ENCODE results near the gene CREBL2. TPM values are rescaled to one million over a fixed set of nuclear protein-coding genes. Genes with fewer than 3 reads are reported as not detected.
"Not testable (repeated sequence)": the region's sequence is repeated elsewhere in the genome, so short reads cannot be mapped to it uniquely, and the experiment has no call there.

The CREBL2 gene
- total RNA-seq, 4 donors from 2014 or later: 11.2 to 42.7 (median 26.4) TPM

DNA sequence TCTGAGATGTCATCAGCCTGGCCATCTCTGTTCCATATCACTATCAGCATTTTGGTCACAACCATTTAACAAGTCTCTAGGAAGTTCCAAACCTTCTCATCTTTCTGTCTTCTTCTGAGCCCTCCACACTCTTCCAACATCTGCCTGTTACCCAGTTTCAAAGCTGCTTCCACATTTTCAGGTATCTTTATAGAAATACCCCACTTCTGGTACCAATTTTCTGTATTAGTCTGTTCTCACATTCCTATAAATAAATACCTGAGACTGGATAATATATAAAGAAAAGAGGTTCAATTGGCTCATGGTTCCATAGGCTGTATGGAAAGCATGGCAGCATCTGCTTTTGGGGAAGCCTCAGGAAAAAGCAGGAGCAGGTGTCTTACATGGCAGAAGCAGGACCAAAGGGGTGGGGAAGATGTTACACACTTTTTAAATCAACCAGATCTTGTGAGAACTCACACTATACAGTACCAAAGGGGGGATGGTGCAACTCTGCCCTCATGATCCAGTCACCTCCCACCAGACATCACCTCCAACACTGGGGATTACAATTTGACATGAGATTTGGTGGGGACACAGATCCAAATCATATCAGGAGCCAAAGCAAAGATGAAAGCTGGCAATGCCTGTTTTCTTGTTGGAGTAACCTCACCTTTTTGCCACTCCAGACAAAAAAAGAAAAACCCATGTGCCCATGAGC is 37.4 kb downstream of the CREBL2 start:
- Histone ChIP-seq H3K4me1 (no peaks in the 10 kb centered on the region), H3K4me3 (no peak overlapping the region), H3K36me3 (no peaks in the 10 kb centered on the region), H3K27ac (no peak overlapping the region), H3K9me3 (peaks cover 23% of the 10 kb centered on the region in 2 donors), H3K27me3 (no peaks in the 10 kb centered on the region)
- DNase-seq: no peak
- in situ Hi-C loops (cut with MboI; ENCODE audit: low pct_ligation_motif_present in 1 of 4, low pct_unique_long_range_greater_than_20kb in 1 of 4, low sequenced_read_pairs in 3 of 4) (loop anchor here in 1 of 4 donors (10.0 kb wide), 1 partner anchor 144 kb away; no protein-coding TSS in a partner anchor), intact Hi-C loops (cut with DNase I; ENCODE audit: low total_unique reads) (no loop called here)
- TF ChIP-seq POLR2AphosphoS5 (IDR thresholded peaks at IDR 0.05): no peak
- TF ChIP-seq, protein P1, sequence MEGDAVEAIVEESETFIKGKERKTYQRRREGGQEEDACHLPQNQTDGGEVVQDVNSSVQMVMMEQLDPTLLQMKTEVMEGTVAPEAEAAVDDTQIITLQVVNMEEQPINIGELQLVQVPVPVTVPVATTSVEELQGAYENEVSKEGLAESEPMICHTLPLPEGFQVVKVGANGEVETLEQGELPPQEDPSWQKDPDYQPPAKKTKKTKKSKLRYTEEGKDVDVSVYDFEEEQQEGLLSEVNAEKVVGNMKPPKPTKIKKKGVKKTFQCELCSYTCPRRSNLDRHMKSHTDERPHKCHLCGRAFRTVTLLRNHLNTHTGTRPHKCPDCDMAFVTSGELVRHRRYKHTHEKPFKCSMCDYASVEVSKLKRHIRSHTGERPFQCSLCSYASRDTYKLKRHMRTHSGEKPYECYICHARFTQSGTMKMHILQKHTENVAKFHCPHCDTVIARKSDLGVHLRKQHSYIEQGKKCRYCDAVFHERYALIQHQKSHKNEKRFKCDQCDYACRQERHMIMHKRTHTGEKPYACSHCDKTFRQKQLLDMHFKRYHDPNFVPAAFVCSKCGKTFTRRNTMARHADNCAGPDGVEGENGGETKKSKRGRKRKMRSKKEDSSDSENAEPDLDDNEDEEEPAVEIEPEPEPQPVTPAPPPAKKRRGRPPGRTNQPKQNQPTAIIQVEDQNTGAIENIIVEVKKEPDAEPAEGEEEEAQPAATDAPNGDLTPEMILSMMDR (IDR thresholded peaks at IDR 0.05): no peak
- no peak for TF ChIP-seq POLR2A (IDR thresholded peaks at IDR 0.05)
- no peak for TF ChIP-seq EP300 (IDR thresholded peaks at IDR 0.05; ENCODE audit: low read depth)

DNA sequence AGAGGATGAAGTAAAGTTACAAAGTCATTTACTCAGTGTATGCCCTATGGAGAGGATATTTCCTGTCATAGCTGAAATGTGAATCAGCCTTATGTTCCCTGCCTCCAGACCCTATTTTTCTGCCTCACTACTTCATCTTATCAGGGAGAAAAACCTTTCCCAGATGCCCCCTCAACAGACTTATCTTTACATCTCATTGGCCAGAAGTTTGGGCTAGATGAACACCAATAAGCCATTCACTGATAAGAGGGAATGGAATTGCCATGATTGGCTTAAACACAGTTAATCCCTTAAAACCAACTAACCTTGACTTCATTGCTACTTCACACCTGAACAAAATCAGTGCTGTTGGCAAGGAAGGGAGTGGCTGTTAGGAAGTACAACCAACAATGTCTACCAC is 40.1 kb downstream of the CREBL2 start:
- no peak for DNase-seq
- Histone ChIP-seq H3K9me3 (peaks cover 23% of the 10 kb centered on the region in 2 donors), H3K27ac (no peak overlapping the region), H3K36me3 (no peaks in the 10 kb centered on the region), H3K4me1 (peaks cover 0 to 9% (median 0%) of the 10 kb centered on the region in 4 donors), H3K27me3 (no peaks in the 10 kb centered on the region), H3K4me3 (no peak overlapping the region)
- in situ Hi-C loops (cut with MboI; ENCODE audit: low pct_ligation_motif_present in 1 of 4, low pct_unique_long_range_greater_than_20kb in 1 of 4, low sequenced_read_pairs in 3 of 4): no loop called here
- intact Hi-C loops (cut with DNase I; ENCODE audit: low total_unique reads): no loop called here
- TF ChIP-seq EP300 (IDR thresholded peaks at IDR 0.05; ENCODE audit: low read depth) (no peak), POLR2AphosphoS5 (IDR thresholded peaks at IDR 0.05) (no peak), POLR2A (IDR thresholded peaks at IDR 0.05) (no peak)
- TF ChIP-seq, protein P1 (IDR thresholded peaks at IDR 0.05): no peak

DNA sequence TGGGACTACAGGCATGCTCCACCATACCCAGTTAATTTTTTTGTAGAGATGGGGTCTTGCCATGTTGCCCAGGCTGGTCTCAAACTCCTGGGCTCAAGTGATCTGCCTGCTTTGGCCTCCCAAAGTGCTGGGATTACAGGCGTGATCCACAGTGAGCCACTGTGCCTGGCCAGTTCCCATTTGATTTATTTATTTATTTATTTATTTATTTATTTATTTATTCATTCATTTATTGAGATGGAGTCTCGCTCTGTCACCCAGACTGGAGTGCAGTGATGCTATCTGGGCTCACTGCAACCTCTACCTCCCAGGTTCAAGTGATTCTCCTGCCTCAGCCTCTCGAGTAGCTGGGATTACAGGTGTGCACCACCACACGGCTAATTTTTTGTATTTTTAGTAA is 41.0 kb downstream of the CREBL2 start:
- in situ Hi-C loops (cut with MboI; ENCODE audit: low pct_ligation_motif_present in 1 of 4, low pct_unique_long_range_greater_than_20kb in 1 of 4, low sequenced_read_pairs in 3 of 4); H3K27ac ChIP-seq; H3K27me3 ChIP-seq; DNase-seq; H3K4me3 ChIP-seq; H3K36me3 ChIP-seq; intact Hi-C loops (cut with DNase I; ENCODE audit: low total_unique reads); H3K4me1 ChIP-seq: not testable (repeated sequence)
- 88 to 100% methylated on average over 3 to 4 of the region's 4 CpGs for WGBS, 2 donors (ENCODE audit: low coverage in 1 of 2)
- H3K9me3 ChIP-seq: peaks cover 22 to 23% of the 10 kb centered on the region in 2 donors

DNA sequence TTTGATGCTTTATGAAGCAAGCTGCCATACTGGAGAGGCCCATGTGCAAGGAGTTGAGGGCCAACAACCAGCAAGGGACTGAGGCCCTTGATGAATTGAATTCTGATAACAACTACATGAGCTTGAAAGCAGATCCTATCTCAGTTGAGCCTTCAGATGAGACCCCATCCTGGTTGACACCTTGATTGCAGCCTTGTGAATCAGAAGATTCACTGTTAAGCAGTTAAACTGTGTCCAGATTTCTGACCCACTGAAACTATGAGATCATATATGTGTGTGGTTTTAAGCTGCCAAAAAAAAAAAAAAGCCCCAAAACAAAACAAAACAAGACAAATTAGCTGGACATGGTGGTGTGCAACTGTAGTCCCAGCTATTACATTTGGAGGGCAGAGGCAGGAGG is 42.2 kb downstream of the CREBL2 start:
- peaks cover 10 to 13% of the 10 kb centered on the region in 2 donors for H3K9me3 ChIP-seq
- no peaks in the 10 kb centered on the region for H3K36me3 ChIP-seq
- peaks cover 0 to 9% (median 0%) of the 10 kb centered on the region in 4 donors for H3K4me1 ChIP-seq
- no peak overlapping the region for H3K27ac ChIP-seq
- no peaks in the 10 kb centered on the region for H3K27me3 ChIP-seq
- in situ Hi-C loops (cut with MboI; ENCODE audit: low pct_ligation_motif_present in 1 of 4, low pct_unique_long_range_greater_than_20kb in 1 of 4, low sequenced_read_pairs in 3 of 4) (no loop called here), intact Hi-C loops (cut with DNase I; ENCODE audit: low total_unique reads) (no loop called here)
- TF ChIP-seq POLR2AphosphoS5 (IDR thresholded peaks at IDR 0.05) (no peak), EP300 (IDR thresholded peaks at IDR 0.05; ENCODE audit: low read depth) (no peak), POLR2A (IDR thresholded peaks at IDR 0.05) (no peak)
- TF ChIP-seq, protein P1 (IDR thresholded peaks at IDR 0.05): no peak
- no peak overlapping the region for H3K4me3 ChIP-seq
- DNase-seq: no peak

Data from transverse colon (tissue), 4 donors.